NCI-H1417 (cell line): Measurements from ENCODE around the gene ZNF688.

Experiments used
- DNase-seq, 3 experiments: peaks; one replicate each; lab custom pipeline; 2025; lab: John Stamatoyannopoulos, UW

ZNF688 gene

DNA sequence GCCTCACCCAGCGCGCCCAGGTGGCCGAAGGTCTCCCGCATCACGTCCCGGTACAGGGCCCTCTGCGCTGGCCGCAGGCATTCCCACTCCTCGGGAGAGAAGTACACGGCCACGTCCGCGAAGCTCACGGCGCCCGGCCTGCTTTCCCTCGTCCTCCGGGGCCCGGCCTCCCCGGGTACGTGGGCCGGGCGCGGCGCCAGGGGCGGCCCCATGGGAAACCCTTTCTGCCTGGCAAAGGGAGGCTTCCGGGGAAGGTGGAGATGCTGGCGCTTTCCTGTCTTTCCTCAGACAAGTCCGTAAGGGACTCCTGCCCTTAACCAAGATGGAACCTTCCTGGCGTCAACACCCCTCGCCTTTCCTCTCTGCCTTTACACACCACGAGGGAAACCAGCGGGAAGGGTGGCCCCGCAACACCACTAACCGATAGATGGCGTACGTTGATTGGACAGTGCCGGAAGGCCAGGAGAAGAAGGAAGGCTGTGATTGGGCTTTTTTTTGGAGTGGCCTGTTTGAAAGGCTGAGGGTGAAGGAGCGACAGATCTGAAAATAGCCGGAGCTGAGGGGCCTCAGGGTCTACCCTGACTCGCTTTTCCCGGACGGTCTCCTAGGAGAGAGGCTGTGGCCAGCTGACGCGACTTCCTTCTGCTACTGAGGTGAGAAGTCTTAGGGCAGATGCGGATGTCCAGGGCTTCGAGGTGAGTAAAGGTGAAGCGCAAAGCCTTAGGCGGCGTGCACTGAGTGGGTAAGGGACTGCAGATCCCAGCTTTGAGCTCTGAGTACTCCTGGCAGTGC is 14.1 kb upstream of the ZNF688 start, which contains the start of gene ZNF785:
TSS of gene ZNF785 (minus strand) at position 298 of the 792 bp plus-strand sequence. CDS start at position 212, 86 bp downstream.
- DNase-seq: peak; percentile 92 to 99 (median 99)

DNA sequence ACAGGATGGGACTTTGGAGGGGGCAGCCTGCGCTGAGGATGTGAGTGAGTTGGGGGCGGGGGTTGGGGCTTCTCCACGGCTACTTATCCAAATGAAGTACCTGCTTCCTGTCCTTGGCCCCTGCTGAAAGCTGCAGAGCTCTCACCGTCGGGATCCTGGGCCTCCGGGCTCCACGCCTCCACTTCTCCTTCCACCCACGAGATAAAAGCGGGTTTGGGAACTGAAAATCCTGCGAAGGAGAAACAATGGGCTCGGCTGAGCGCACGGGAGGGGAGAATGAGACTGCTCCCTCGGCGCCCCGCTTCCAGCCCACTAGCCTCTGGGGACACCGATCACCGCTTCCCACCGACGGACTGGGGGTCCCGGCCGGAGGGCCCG is 13.5 kb upstream of the ZNF688 start:
- peak in 1 of 3 experiments; percentile 82 for DNase-seq

DNA sequence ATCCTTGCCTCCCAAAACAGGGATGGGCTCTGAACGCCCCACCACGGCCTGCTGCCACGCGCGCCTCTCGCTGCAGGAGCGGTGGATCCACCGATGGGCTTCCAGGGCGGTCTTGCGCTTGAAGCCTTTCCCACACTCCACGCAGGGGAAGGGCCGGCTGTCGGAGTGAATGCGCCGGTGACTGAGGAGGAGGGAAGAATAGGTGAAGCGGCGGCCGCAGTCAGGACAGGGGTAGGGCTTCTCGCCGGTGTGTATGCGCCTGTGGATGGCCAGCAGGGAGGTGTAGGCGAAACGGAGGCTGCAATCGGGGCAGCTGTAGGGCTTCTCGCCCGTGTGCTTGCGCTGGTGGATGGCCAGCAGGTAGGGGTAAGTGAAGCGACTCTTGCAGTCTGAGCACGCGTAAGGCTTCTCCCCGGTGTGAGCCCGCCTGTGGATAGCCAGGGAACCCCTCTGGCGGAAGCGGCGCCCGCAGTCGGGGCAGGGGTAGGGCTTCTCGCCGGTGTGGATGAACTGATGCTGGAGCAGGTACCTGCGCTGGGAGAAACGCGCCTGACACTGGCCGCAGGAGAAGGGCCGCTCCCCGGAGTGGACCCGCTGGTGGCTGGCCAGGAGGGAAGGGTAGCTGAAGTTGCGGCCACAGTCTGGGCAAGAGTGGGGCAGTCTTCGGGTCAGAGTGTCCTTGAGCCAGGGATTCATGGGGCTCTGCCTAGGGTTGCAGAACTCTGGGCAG is 11.3 kb upstream of the ZNF688 start:
- DNase-seq: no peak

DNA sequence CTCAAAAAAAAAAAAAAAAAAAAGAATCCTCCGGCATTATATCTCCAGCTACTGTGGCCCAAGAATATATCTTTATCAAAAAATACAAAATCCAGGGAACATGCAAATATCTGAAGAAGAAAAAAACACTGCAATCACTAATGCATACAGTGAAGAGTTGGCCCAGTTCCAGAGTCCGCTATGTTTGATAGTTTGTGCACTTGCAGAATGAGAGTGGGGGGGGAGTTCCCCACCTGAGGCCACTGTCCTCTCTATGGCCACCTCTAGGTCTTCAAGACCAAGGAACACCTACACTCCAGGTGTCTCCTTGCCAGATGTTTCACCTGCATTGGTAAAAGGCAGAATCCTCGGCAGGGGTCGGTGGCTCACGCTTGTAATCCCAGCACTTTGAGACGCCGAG is 9.9 kb upstream of the ZNF688 start:
- DNase-seq: peak in 1 of 3 experiments; percentile 3

DNA sequence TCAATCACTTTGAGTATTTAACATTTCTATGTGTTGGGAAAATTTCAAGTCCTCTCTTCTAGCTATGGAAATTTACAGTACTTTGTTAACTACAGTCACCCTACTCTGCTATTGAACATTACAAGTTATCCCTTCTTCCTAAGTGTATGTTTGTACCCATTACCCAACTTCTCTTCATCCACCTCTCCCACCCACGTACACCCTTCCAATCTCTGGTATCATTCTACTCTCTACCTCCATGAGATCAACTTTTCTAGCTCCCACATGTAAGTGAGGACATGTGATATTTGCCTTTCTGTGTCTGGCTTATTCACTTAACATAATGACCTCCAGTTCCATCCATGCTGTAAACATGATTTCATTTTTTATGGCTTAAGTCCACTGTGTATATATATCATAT is 3.2 kb upstream of the ZNF688 start:
- no peak for DNase-seq

DNA sequence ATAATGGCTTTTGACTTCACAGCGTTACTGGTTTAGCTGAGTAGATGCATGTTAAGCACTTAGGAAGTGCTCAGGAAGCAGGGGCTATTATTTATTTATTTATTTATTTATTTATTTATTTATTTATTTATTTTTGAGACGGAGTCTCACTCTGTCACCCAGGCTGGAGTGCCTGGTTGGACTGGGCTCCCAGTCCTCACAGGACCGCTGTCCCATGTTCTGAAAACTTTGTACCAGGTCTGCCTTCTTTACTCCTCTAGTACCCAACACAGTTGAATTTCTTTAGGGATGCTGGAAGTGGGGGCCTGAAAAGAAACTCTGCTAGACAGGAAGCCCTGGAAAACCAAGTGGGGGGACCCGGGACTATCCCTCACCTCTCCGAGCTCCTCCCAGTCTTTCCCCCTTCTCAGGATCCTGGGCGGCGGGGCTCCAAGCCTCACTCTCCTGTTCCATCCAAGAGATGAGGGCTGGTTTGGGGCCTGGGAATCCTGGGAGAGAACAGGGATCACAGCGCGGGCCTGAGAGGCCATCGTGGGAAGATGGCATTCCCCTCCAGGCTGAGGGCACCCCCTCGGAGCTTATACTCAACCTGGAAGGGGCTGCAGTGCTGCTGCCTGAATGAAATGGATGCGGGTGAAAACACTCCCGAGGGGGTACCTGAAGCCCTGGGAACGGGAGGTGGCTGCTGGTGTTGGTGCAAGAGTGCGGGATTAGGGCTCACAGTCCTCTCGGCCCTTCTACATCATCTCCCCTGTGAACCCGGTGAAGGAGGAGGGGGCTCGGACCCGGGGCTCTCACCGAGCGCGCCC is 674 bp downstream of the ZNF688 start:
- DNase-seq: peak in 1 of 3 experiments; percentile 78

DNA sequence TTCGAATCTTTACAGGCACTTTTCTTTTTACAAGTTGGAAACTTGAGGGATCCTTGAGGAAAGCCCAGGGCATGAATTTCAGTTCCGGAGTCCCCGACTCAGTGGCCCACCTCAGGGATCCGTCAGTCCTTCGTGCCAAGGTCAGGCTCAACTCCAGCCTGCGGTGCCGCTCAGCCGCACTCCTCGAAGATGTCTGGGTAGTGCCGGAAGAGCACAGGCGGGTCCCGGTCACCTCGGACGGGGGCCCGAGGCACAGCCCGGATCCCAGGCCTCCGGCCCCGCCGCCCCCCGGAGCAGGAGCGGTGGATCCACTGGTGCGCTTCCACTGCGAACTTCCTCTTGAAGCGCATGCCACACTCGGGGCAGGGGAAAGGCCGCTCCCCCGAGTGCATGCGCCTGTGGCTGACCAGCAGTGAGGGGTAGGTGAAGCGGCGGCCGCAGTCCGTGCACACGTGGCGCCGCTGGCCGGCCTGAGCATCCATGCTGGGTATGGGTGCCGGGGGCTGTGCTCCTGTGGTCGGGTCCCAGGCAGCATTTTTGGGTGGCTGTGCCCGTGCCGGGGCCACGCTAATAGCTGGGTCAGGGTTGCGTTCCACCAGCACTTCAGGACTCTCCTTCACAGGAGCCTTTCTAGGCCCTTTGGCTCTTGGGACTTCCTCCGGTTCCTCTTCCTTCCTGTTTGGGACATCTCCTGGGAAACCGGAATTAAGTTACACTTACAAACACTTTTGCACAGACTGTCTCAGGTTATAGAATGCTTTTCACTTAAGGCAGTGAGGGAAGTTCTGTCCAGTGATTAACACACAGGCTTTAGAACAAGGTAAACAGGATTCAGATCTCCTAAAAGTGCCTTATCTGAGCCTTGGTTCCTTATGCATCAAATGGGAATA is 1.5 kb downstream of the ZNF688 start:
- no peak for DNase-seq

DNA sequence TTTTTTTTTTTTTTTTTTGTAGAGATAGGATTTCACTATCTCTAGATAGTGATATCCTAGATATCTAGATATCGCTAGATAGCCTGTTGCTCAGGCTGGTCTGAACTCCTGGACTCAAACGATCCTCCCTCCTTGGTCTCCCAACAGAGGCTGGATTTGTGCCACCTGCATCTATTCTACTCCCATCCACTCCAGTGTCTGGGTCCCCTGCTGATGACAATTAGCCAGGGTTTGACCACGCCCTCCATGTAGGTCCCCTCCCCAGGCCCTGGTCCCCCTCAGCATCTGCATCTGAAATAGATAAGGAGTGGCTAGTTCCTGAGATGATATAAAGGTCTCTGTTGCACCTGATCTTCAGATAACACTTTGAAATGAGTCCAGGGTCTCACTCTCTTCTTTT is 2.2 kb downstream of the ZNF688 start:
- no peak for DNase-seq

DNA sequence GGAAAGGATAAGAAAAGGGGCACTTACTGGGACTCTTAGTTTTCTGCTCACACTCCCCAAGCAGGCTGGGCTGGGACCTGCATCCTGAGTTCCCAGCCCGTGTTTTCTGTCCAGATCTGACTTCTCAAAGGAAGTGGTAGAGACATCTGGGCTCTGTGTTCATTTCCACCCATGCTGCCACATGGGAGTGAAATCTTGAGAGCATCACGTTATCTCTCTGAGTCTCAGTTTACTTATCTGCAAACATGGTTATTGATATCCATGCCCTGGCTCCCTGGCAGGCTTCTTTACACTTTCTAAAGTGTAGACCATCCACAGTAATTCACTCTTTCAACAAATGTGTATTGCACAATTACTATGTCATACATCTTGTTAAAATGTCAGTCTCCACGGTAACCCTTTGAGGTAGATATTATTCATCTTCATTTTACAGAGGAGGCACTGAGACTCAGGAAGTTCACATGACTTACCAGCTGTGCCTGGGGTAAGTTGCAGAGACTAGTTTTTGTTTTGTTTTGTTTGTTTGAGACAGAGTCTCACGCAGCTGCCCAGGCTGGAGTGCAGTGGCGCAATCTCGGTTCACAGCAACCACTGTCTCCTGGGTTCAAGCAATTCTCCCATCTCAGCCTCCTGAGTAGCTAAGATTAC is 3.4 kb downstream of the ZNF688 start:
- peak in 2 of 3 experiments; percentile 22 to 73 for DNase-seq

DNA sequence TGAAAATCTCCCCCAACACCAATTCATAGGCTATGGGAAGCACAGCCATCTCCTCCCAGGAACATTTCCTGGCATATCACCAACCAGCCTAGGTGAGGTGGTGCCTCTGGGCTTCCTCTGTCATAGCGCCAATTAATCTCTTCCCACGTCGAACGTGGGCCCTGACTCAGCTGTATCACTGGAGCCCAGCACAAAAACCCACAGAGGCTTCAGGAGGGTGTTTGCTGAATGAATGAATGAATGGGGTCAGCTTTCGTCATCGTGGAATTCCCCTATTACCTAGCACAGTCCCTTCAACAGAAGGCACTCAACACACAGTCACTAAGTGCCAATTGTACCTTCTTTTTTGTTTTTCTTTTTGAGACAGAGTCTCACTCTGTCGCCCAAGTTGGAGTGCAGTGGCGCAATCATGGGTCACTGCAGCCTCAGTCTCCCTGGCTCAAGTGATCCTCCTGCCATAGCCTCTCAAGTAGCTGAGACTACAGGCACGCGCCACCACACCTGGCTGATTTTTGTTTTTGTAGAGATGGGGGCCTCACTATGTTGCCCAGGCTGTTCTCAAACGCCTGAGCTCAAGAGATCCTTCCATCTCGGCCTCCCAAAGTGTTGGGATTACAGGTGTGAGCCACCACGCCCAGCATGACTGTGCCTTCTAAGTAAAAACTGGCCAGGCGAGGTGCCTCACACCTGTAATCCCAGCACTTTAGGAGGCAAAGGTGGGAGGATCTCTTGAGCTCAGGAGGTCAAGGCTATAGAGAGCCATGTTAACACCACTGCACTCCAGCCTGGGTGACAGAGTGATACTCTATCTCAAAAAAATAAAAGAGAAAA is 4.1 kb downstream of the ZNF688 start:
- no peak for DNase-seq

DNA sequence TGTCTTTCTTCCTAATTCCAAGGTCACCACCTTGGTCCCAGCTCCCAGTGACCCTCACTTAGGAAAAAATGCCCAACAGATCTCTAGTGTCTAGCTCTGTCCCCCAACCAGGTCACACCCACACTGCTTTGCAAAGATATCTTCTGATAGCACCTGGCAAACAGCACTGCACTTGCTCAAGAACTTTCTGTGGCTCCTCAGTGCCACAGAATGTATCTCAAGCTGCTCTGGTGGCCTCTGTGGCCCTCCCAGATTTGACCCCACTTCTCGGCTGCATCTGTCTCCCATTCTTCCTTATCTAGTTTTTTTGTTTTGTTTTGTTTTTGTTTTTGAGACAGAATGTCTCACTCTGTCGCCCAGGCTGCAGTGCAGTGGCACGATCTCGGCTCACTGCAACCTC is 5.0 kb downstream of the ZNF688 start:
- no peak for DNase-seq

DNA sequence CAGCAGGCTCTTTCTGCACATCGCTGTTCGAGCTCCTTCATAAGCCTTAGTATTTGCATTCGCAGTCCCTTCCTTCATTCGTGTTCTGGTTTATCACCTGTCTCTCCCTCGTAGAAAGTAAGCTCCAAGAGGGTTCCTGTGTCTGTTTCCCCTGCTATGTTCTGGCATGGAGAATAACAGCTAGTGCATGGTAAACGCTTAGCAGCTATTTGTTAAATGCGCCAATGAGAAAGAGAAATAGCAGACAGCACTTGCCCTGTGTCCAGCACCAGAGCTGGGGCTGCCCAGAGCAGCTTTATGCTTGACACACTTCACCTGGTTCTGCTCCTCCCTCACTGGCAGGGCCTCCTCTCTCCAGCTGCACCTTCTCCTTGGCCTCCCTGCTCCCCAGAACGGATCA is 5.5 kb downstream of the ZNF688 start:
- DNase-seq: no peak

DNA sequence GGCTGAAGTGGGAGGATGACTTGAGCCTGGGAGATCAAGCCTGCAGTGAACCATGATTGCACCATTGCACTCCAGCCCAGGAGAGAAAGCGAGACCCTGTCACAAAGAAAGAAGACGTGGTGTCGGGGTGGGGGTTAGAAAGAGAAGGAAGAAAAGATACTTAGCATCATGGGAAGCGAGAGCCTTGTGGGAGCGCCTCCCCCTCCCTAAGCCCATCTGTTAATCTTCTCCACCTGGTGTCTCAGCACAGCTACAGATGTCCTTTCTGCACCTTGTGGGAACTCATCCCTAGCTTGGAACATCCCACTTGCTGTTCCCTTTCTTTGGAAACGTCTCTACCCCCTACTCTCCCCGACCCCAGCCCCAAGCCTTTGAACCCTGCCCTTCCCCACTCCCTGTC is 6.0 kb downstream of the ZNF688 start:
- DNase-seq: no peak

DNA sequence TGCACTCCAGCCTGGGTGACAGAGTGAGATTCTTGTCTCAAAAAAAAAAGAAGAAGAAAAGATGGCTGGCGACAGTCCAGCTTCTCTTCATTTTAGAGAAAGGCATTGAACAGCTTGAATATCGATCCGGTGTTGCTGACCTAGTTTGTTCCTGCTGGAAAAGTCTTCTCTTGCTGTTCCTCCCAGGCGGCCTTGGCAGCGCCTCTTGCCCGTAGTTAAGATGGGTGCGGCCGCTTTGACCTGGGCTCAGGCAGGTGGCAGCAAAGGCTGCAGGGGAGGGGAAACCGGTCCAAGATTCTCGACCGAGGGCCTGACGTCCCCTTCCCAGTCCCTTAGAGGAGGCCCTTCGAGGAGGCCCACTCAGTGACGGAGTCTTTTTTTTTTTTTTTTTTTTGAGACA is 9.5 kb downstream of the ZNF688 start:
- DNase-seq: peak in 1 of 3 experiments; percentile 12

DNA sequence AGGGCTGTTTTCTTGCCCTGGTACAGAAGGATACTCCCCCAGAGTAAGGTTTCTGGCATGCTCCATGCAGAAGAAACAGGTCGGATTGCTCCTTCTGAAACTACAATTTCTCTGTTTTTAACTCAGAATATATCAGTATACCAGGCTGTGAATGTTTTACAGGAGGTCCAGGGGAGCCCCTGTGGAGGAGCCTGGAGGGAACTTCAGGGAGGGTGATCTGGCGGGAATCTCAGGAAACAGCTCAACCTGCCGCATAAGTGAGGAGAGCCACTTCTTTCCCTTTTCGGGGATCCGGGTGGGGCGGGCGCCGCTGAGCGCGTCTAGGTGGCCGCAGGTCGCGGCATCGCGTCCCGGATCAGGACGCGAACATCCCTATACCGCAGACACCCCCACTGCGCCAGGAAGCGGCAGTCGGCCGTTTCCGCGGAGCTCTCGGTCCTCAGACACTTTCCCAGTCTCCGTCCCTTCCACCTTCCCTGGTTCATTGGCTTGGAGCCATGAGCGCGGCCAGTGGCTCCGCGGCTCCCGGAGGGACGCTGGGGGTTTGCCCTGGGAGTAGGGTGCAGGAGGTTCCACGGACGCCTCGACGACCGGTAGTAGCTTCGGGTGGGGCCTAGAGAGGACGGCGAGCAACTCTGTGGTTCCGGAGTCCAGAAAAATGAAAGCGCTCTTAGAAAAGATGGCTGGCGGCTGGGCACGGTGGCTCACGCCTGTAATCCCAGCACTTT is 10.3 kb downstream of the ZNF688 start:
- peak in 1 of 3 experiments; percentile 25 for DNase-seq

DNA sequence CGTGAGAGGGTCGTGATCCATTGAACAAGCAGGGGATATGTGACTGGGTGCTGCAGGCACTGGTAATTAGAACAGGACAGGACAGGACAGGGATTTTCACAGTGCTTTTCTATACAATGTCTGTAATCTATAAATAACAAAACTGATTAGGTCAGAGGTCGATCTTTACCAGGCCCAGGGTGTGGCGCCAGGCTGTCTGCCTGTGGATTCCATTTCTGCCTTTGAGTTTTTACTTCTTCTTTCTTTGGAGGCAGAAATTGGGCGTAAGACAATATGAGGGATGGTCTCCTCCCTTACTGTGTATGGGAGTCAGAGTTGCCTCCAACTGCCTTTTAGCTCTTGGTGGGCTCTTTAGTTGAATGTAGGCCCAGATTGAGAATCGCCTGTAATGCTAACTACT is 11.8 kb downstream of the ZNF688 start:
- DNase-seq: no peak

DNA sequence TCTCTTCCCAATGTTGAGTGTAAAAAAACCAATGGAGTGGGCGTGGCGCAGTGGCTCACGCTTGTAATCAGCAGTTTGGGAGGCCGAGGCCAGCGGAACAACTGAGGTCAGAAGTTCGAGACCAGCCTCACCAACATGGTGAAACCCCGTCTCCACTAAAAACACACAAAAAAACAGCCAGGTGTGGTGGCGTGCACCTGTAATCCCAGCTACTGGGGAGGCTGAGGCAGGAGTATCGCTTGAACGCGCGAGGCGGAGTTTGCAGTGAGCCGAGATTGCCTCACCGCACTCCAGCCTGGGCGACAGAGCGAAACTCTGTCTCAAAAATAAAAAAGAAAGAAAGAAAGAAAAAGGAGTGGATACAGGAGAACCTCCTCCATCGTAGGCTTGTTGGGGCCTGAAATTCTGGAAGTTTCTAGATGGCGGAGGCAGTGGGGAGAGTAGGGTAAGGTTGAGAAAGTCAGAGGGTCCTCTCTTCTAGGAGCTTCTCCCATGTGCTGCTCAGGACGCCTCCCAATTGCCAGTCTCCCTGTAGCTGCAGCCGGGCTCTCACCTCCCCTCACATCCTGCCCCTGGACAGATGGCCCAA is 12.6 kb downstream of the ZNF688 start:
- DNase-seq: no peak

DNA sequence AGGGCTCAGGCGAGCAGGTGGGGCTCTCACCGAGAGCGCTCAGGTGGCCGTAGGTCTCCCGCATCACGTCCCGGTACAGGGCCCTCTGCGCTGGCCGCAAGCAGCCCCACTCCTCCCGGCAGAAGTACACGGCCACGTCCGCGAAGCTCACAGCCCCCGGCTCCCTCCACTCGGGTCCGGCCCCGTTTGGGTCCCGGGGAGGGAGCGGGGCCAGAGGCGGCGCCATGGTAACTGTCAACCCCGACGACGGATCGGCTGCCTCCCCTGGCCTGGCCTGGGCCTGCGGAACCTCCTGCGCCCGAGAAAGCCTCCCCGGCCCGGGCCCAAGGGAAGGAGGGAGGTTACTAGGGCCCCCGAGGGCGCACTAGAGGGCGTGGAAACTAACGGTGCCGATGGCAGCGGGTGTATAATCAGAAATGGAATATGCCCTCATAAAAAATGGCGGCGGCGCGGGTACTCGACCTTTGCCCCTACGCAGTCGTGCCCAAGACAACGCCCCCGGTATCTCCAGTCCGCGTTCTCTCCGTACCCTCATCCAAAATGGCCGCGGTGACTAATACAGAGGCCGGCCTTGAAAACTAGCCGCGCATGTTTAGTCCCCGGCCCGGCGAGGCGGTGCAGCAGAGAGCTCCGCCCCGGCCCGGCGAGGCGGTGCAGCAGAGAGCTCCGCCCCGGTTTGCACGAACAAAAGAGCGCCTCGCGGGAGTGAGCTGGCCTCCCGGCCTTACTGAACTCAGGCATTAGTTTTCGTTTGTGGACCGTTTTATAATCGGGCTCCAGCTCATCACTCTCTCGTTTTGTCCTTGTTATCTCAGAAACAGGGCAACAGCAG is 13.3 kb downstream of the ZNF688 start, which contains the start of gene ZNF764:
TSS of gene ZNF764 (minus strand) at position 418 of the 832 bp plus-strand sequence. CDS start at position 226, 192 bp downstream.
- peak; percentile 94 to 99 (median 97) for DNase-seq
